ENCODE data around the gene RBM44. TPM values are rescaled to one million over a fixed set of nuclear protein-coding genes. Genes with fewer than 3 reads are reported as not detected.
A peak's percentile ranks its signal among the peaks of the same experiment; 100 is the strongest.

Gene RBM44
- total and polyA plus RNA-seq, 10 donors, result 0.29 to 3.1 (median 1.5) TPM

DNA sequence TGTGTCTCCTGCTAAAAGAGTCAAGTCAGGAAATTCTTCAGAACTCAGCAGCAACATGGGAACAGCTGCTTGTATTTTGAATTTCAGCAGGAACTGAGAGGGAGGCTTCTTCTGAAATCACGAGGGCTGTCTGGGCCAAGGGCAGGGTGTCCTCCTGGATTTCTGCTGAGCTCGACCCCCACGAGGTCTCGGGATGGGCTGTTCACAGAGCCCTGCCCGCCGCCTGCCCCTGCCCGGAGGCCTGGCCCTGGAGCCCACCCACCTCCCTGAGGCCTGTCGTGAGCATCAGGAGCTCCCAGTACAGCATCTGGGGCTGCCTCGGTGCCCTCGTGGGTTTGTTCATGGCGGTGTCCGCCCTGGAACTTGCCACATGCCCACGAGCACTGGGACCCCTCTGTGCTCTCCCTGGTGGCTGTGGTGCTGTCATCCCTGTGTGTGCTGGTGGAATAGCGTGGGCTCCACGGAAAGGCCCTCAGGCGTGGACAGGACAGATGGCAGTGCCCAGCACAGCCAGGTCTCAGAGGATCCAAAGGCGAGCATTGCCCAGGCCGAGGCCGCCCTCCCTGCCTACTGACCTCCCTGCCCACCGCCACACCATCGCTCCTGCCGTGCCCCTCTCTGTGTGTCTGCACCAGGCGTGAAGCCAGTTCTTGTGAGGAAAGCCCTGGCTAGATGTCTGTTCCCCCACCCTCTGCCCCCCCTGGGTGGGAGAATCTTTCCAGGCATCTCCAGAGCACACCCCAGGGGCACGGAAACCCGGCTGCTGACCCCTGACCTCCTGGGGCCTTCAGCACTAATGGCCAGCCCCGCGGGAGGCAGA lies 86.7 kb downstream of the RBM44 start:
- H3K27me3 ChIP-seq (replicated peaks in 1 of 7), result no peaks in the 10 kb centered on the region
- intact Hi-C loops (cut with DNase I; ENCODE audit: low total_unique reads), result no loop called here
- TF ChIP-seq, protein P1, sequence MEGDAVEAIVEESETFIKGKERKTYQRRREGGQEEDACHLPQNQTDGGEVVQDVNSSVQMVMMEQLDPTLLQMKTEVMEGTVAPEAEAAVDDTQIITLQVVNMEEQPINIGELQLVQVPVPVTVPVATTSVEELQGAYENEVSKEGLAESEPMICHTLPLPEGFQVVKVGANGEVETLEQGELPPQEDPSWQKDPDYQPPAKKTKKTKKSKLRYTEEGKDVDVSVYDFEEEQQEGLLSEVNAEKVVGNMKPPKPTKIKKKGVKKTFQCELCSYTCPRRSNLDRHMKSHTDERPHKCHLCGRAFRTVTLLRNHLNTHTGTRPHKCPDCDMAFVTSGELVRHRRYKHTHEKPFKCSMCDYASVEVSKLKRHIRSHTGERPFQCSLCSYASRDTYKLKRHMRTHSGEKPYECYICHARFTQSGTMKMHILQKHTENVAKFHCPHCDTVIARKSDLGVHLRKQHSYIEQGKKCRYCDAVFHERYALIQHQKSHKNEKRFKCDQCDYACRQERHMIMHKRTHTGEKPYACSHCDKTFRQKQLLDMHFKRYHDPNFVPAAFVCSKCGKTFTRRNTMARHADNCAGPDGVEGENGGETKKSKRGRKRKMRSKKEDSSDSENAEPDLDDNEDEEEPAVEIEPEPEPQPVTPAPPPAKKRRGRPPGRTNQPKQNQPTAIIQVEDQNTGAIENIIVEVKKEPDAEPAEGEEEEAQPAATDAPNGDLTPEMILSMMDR (IDR thresholded peaks at IDR 0.05 in 8 of 11, conservative IDR thresholded peaks at IDR 0.05 in 3 of 11), result no peak
- TF ChIP-seq POLR2AphosphoS5 (IDR thresholded peaks at IDR 0.05) (no peak), POLR2A (IDR thresholded peaks at IDR 0.05) (no peak)
- WGBS, 5 donors, result 65 to 91% (median 82%) methylated on average over 18 to 27 of the region's 27 CpGs
- H3K4me3 ChIP-seq, result no peak overlapping the region
- peaks cover 0 to 5% (median 0%) of the 10 kb centered on the region in 6 donors for H3K4me1 ChIP-seq
- no peaks in the 10 kb centered on the region for H3K36me3 ChIP-seq
- peak; percentile 70 for DNase-seq
- no peaks in the 10 kb centered on the region for H3K9me3 ChIP-seq
- H3K27ac ChIP-seq, result peak overlapping the region in 1 of 8 donors; percentile 42

DNA sequence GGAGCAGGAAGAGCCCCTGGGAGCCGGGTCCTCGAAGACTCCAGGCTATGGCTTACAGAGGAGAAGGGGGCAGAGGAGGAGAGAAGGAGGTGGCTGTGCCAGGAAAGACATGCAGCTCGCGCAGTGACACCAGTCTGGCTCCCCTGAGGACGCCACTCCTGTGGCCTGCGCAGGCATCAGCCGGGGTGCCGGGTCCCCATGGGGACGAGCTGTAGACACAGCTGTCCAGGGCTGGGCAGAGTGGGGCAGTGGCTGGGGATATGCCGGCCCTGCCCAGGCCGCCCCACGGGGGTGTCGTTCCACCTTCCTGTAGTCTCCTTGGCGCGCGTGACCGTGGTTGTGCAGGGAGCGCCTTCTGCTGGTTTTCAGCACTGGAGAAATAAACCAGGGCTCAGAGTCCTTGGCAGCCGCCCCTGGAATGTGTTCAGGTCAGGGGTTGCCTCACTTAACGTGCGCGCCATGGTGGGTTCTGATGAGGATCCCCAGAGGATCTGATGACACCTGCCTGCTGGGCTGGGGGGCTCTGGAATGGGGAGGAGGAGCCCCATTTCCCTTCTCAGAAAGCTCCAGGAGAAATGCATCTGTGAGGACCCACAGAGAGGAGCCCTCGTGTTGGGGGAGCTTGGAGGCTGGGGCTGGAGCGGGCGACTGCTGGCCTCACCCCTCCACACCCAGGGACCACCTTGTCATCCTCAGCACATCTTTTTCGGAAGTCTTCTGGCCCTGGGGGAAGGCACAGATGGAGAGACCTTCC lies 87.5 kb downstream of the RBM44 start:
- Histone ChIP-seq H3K27me3 (replicated peaks in 1 of 7) (no peaks in the 10 kb centered on the region), H3K9me3 (no peaks in the 10 kb centered on the region), H3K4me3 (no peak overlapping the region), H3K27ac (peak overlapping the region in 1 of 8 donors; percentile 54), H3K36me3 (no peaks in the 10 kb centered on the region), H3K4me1 (peaks cover 0 to 5% (median 0%) of the 10 kb centered on the region in 6 donors)
- intact Hi-C loops (cut with DNase I; ENCODE audit: low total_unique reads), result no loop called here
- TF ChIP-seq, protein P1 (IDR thresholded peaks at IDR 0.05 in 8 of 11, conservative IDR thresholded peaks at IDR 0.05 in 3 of 11), result no peak
- TF ChIP-seq POLR2A (IDR thresholded peaks at IDR 0.05) (no peak), POLR2AphosphoS5 (IDR thresholded peaks at IDR 0.05) (no peak)
- DNase-seq, result peak; percentile 69
- WGBS, 5 donors, result 81 to 94% (median 88%) methylated on average over 17 to 26 of the region's 26 CpGs

DNA sequence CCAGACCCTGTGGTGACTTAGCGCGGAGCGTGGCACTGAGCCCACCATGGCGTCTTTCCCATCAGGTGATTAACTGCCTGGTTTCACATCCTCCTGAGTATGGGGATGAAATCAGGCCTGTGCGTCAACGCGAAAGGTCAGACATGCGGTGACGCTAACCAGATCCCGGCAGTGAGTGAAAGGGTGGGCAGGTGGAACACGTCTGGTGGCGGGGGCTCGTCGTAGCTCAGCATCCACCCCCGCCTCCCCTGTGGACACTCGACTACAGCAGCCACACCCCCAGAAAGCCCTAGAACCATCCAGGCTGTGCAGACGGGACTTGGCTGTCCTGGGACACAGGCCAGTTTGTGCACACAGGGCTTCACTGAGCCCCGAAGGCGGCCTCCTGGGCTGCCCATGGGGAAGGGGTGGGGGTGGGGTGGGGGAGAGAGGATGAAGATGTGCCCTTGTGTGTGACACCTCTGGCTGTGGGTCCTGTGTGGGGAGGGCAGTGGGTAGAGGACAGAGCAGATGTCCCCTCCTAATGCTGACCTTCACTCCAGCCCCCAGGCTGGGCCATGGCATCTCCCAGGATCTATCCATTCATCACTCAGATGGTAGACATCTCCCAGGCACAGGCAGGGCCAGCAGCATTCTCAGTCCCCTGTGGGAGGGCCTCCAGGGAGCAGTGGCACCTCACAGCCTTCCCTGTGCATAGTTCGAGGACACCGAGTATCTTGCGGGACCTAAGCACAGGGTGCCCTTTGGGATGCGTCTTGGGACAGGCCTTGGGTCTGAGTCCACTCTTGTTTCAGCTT lies 88.3 kb downstream of the RBM44 start:
- H3K36me3 ChIP-seq, result no peaks in the 10 kb centered on the region
- DNase-seq, result peak; percentile 63
- no peaks in the 10 kb centered on the region for H3K9me3 ChIP-seq
- H3K27ac ChIP-seq, result peak overlapping the region in 1 of 8 donors; percentile 54
- H3K4me3 ChIP-seq, result no peak overlapping the region
- no peaks in the 10 kb centered on the region for H3K27me3 ChIP-seq (replicated peaks in 1 of 7)
- no peak for TF ChIP-seq POLR2A (IDR thresholded peaks at IDR 0.05)
- no peak for TF ChIP-seq POLR2AphosphoS5 (IDR thresholded peaks at IDR 0.05)
- TF ChIP-seq, protein P1 (IDR thresholded peaks at IDR 0.05 in 8 of 11, conservative IDR thresholded peaks at IDR 0.05 in 3 of 11), result no peak
- H3K4me1 ChIP-seq, result peaks cover 0 to 5% (median 0%) of the 10 kb centered on the region in 6 donors
- intact Hi-C loops (cut with DNase I; ENCODE audit: low total_unique reads), result no loop called here
- WGBS, 5 donors, result 89 to 93% (median 91%) methylated on average over 10 to 23 of the region's 23 CpGs

Measured in spleen (tissue), 11 donors.